ENCODE results near the gene DNAJA2.

DNA sequence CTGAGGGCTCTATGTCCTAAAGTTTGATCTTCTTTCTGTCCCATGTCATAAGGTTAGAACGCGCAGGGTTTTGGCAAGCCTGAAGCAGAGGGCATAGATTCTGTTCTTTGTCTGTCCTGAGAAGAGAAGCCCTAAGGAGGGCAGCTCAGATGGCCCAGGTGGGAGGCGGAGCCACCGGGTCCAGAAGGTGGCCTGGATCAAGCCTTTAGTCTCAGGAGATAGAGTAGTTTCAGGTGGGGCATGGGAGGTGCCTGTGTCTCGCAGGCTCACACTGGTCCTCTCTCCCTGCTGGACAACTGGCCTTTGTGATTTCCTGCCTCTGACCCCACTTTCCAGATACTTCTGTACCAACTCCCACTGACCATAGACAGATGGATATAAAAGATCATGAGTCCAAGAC lies 44.2 kb upstream of the DNAJA2 start:
- TF ChIP-seq, protein P1, sequence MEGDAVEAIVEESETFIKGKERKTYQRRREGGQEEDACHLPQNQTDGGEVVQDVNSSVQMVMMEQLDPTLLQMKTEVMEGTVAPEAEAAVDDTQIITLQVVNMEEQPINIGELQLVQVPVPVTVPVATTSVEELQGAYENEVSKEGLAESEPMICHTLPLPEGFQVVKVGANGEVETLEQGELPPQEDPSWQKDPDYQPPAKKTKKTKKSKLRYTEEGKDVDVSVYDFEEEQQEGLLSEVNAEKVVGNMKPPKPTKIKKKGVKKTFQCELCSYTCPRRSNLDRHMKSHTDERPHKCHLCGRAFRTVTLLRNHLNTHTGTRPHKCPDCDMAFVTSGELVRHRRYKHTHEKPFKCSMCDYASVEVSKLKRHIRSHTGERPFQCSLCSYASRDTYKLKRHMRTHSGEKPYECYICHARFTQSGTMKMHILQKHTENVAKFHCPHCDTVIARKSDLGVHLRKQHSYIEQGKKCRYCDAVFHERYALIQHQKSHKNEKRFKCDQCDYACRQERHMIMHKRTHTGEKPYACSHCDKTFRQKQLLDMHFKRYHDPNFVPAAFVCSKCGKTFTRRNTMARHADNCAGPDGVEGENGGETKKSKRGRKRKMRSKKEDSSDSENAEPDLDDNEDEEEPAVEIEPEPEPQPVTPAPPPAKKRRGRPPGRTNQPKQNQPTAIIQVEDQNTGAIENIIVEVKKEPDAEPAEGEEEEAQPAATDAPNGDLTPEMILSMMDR (IDR thresholded peaks at IDR 0.05) = no peak
- TF ChIP-seq MYC (IDR thresholded peaks at IDR 0.05; ENCODE audit: borderline replicate concordance, low read length) (no peak), RFX5 (IDR thresholded peaks at IDR 0.05) (no peak), BHLHE40 (IDR thresholded peaks at IDR 0.05; ENCODE audit: low read depth, low read length) (no peak), POLR2A (IDR thresholded peaks at IDR 0.05; ENCODE audit: low read length) (no peak), NR3C1 (IDR thresholded peaks at IDR 0.05) (no peak), RCOR1 (IDR thresholded peaks at IDR 0.05; ENCODE audit: low read depth, low read length) (no peak)
- TF ChIP-seq, protein P2, sequence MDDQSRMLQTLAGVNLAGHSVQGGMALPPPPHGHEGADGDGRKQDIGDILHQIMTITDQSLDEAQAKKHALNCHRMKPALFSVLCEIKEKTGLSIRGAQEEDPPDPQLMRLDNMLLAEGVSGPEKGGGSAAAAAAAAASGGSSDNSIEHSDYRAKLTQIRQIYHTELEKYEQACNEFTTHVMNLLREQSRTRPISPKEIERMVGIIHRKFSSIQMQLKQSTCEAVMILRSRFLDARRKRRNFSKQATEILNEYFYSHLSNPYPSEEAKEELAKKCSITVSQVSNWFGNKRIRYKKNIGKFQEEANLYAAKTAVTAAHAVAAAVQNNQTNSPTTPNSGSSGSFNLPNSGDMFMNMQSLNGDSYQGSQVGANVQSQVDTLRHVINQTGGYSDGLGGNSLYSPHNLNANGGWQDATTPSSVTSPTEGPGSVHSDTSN (IDR thresholded peaks at IDR 0.05) = no peak
